Gastroesophageal sphincter (tissue), 4 donors: ENCODE results near the gene CDC42EP3. TPM values are rescaled to one million over a fixed set of nuclear protein-coding genes. Genes with fewer than 3 reads are reported as not detected.

Experiments used
- ATAC-seq: fragments of 150-250 bp; one replicate; pipeline ENCODE4 v1.9.1; 2016; ENCODE audit warnings: mild to moderate bottlenecking, moderate library complexity
- H3K27ac ChIP-seq, 4 donors: fragments of 200-600 bp; sonication (generic) in 3 of 4; 1 replicate in 3 of 4; 2 replicates in 1 of 4; pipeline ENCODE4 v1.5.1; 2016 to 2019
- H3K27me3 ChIP-seq: fragments of 200-600 bp; sonication (generic); one replicate; pipeline ENCODE4 v1.5.1; 2019
- H3K36me3 ChIP-seq, 2 donors: fragments of 200-600 bp; sonication (generic); one replicate each; pipeline ENCODE4 v1.5.1; 2019; ENCODE audit warnings: control low read depth in 1 of 2
- H3K4me1 ChIP-seq, 3 donors: fragments of 200-600 bp; sonication (generic); 1 replicate in 2 of 3; 2 replicates in 1 of 3; pipeline ENCODE4 v1.5.1; 2016 to 2019; ENCODE audit warnings: control low read depth in 2 of 3
- H3K4me3 ChIP-seq, 2 donors: fragments of 200-600 bp; sonication (generic); one replicate each; pipeline ENCODE4 v1.5.1; 2019; ENCODE audit warnings: mild to moderate bottlenecking in 1 of 2, moderate library complexity in 1 of 2
- H3K9me3 ChIP-seq, 3 donors: fragments of 200-600 bp; sonication (generic); one replicate each; pipeline ENCODE4 v1.5.1; 2017 to 2019; ENCODE audit warnings: control low read depth in 2 of 3
- EP300 ChIP-seq: sonication (generic); formaldehyde crosslinking; IDR thresholded peaks from one replicate; pipeline ENCODE4 v1.6.1; 2017; ENCODE audit warnings: antibody characterized with exemption, mild to moderate bottlenecking
- POLR2A ChIP-seq, 2 donors: fragments of 450-650 bp; IDR thresholded peaks; one replicate each; pipeline ENCODE4 v1.6.1; 2017; ENCODE audit warnings: antibody characterized with exemption in 2 of 2, mild to moderate bottlenecking in 2 of 2, moderate library complexity in 1 of 2
- POLR2AphosphoS5 ChIP-seq: sonication (generic); formaldehyde crosslinking; IDR thresholded peaks from one replicate; pipeline ENCODE4 v1.6.1; 2017; ENCODE audit warnings: antibody characterized with exemption
- WGBS, 2 donors: methylation state at CpG; one replicate each; pipeline ENCODE4 v1.1.5; 2018; ENCODE audit warnings: low coverage in 1 of 2; 5-methylcytosine and 5-hydroxymethylcytosine counted together
- total RNA-seq, 4 donors: library from RNA; depleted of rRNA; stranded (reverse); fragments of >200 nt; gene quantifications; one replicate each; pipeline ENCODE4 v1.1.0, GENCODE V29; 2016
- TF ChIP-seq, protein P1 (sequence below), 4 experiments: fragments of 200-600 bp in 2 of 4; fragments of 450-650 bp in 2 of 4; sonication (generic) in 1 of 4; IDR thresholded peaks; one replicate each; pipeline ENCODE4 v1.5.1; 2017 to 2019; ENCODE audit warnings: antibody characterized with exemption in 4 of 4, mild to moderate bottlenecking in 2 of 4, moderate library complexity in 2 of 4

The CDC42EP3 gene
- total RNA-seq, 4 donors from 2014 or later, result 39.4 to 198 (median 87.4) TPM

DNA sequence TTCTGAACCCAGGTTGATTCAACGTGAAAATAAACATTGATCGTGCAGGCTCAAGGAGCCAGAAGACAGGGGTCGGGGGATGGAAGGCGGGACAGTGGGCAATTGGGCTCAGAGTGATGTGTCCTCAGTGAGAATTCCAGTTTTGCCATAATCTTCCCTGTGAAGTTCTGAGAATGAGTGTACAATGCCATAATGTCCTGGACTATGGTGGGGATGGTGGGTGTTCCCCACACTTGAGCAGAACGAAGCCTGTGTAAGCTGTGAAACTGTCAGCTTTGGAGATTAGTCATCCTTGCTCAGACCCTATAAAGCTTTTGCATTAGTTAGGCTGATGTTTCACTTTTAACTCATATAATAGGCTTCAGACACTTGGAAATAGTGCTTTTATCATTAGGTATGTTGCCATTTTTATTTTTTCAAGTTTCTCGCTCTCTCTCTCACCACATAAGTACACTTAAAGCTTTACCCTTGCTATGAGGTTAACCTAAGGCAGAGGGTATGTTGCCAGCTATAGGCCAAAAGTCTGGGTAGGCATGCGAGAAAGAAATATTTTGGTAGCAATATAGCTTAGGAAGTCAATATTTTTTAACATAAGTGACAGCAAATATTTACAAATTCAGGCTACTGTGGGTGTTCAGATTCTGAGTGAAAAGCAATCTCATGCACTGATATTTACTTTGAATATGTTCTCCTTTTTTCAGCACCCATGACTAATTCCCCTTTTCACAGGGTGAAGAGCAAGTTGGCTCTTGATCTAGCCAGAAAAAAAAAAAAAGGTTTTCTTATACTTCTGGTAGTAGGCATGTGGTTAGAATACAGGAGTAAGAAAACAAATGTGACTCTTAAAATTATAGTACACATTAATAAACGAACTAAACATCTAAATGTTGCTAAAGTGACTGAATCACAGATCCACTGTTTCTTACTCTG is 47.2 kb downstream of the CDC42EP3 start:
- 78 to 85% methylated on average over 5 to 8 of the region's 8 CpGs for WGBS, 2 donors

DNA sequence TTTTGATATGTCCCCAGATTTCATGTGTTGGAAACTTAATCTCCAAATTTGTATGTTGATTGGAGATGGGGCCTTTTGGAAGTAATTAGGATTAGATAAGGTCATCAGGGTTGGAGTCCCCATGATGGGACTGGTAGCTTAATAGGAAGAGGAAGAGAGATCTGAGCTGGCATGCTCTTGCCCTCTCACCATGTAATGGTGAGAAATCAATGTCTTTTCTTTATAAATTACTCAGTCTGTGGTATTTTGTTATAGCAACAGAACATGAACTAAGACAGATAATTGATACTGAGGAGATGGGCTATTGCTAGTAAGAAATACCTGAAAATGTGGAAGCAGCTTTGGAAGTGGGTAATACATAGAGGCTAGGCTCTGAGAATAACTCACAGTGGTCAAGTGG is 48.0 kb downstream of the CDC42EP3 start:
- no peak overlapping the region for H3K4me3 ChIP-seq
- H3K27ac ChIP-seq, result no peak overlapping the region
- H3K27me3 ChIP-seq, result no peaks in the 10 kb centered on the region
- no peaks in the 10 kb centered on the region for H3K9me3 ChIP-seq
- no peak for TF ChIP-seq POLR2AphosphoS5
- no peak for TF ChIP-seq EP300
- TF ChIP-seq POLR2A (IDR thresholded peaks at IDR 0.05), result no peak
- TF ChIP-seq, protein P1, sequence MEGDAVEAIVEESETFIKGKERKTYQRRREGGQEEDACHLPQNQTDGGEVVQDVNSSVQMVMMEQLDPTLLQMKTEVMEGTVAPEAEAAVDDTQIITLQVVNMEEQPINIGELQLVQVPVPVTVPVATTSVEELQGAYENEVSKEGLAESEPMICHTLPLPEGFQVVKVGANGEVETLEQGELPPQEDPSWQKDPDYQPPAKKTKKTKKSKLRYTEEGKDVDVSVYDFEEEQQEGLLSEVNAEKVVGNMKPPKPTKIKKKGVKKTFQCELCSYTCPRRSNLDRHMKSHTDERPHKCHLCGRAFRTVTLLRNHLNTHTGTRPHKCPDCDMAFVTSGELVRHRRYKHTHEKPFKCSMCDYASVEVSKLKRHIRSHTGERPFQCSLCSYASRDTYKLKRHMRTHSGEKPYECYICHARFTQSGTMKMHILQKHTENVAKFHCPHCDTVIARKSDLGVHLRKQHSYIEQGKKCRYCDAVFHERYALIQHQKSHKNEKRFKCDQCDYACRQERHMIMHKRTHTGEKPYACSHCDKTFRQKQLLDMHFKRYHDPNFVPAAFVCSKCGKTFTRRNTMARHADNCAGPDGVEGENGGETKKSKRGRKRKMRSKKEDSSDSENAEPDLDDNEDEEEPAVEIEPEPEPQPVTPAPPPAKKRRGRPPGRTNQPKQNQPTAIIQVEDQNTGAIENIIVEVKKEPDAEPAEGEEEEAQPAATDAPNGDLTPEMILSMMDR (IDR thresholded peaks at IDR 0.05), result no peak
- no peak for ATAC-seq
- H3K36me3 ChIP-seq, result no peaks in the 10 kb centered on the region
- H3K4me1 ChIP-seq, result peaks cover 3 to 26% (median 13%) of the 10 kb centered on the region in 3 donors

More for the DNA sequence above, 47.2 kb downstream of the CDC42EP3 start:
- Histone ChIP-seq H3K27ac (no peak overlapping the region), H3K9me3 (no peaks in the 10 kb centered on the region), H3K4me1 (peaks cover 3 to 26% (median 13%) of the 10 kb centered on the region in 3 donors), H3K27me3 (no peaks in the 10 kb centered on the region), H3K36me3 (no peaks in the 10 kb centered on the region), H3K4me3 (no peak overlapping the region)
- ATAC-seq, result no peak
- TF ChIP-seq POLR2A (IDR thresholded peaks at IDR 0.05), result no peak
- TF ChIP-seq, protein P1 (IDR thresholded peaks at IDR 0.05), result no peak
- no peak for TF ChIP-seq POLR2AphosphoS5
- TF ChIP-seq EP300, result no peak

- H3K9me3 ChIP-seq, result no peaks in the 10 kb centered on the region
- no peak overlapping the region for H3K4me3 ChIP-seq
- ATAC-seq, result no peak
- TF ChIP-seq POLR2A (IDR thresholded peaks at IDR 0.05) (no peak), POLR2AphosphoS5 (no peak), EP300 (no peak)
- TF ChIP-seq, protein P1 (IDR thresholded peaks at IDR 0.05), result no peak
- WGBS, 2 donors, result 90 to 93% methylated on average over 4 of the region's 4 CpGs
- no peak overlapping the region for H3K27ac ChIP-seq
- no peaks in the 10 kb centered on the region for H3K36me3 ChIP-seq
- peaks cover 3 to 26% (median 13%) of the 10 kb centered on the region in 3 donors for H3K4me1 ChIP-seq
- H3K27me3 ChIP-seq, result no peaks in the 10 kb centered on the region
These were observed 48.9 kb downstream of the CDC42EP3 start for GRCh38 chr2:37622450-37623100.

DNA sequence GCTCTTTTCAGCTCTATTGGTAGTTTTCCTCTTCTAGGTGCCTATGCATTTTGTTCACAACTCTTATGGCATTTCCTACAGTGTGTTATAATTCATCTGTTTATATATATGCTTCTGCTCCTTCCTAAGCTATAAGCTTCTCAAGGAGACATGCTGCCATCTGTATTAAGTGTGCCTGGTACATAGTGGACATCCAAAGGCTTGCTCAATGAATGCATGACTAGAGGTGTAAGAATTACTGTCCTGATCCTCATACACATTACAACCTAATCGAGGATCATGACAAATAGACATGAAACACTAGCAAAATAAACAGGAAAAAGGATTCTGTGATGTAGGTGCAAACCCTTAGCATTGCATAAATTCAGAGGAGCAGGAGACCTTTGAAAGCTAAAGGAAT is 50.2 kb downstream of the CDC42EP3 start:
- H3K27me3 ChIP-seq, result no peaks in the 10 kb centered on the region
- peaks cover 3 to 22% (median 10%) of the 10 kb centered on the region in 3 donors for H3K4me1 ChIP-seq
- no peak for ATAC-seq
- WGBS, 2 donors, result 67% methylated on average over 1 of the region's 1 CpG; no CpG with 5 or more reads in 1 of the 2 donors
- no peaks in the 10 kb centered on the region for H3K36me3 ChIP-seq
- H3K4me3 ChIP-seq, result no peak overlapping the region
- H3K9me3 ChIP-seq, result no peaks in the 10 kb centered on the region
- no peak overlapping the region for H3K27ac ChIP-seq
- no peak for TF ChIP-seq POLR2A (IDR thresholded peaks at IDR 0.05)
- TF ChIP-seq POLR2AphosphoS5, result no peak

DNA sequence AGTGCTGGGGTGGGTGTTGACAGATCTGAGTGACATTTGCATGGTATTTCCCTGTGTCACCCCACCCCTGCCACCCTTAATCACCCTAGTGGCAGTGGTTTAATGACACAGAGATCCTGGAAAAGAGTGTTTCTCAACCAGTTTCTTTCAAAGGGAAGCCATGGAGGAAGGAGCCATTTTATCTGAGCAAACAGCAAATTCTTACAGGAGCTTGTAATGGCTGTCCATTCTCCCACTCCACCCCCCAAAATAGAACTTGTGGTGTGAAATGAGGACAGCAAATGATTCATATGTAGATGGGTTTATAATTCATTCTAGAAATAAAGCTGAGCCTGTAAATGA is 51.5 kb downstream of the CDC42EP3 start:
- no peak for ATAC-seq
- TF ChIP-seq POLR2A (IDR thresholded peaks at IDR 0.05) (no peak), EP300 (no peak), POLR2AphosphoS5 (no peak)
- TF ChIP-seq, protein P1 (IDR thresholded peaks at IDR 0.05), result no peak
- peaks cover 0 to 15% (median 2%) of the 10 kb centered on the region in 3 donors for H3K4me1 ChIP-seq
- H3K9me3 ChIP-seq, result no peaks in the 10 kb centered on the region
- H3K36me3 ChIP-seq, result no peaks in the 10 kb centered on the region
- H3K4me3 ChIP-seq, result no peak overlapping the region
- no peaks in the 10 kb centered on the region for H3K27me3 ChIP-seq
- no peak overlapping the region for H3K27ac ChIP-seq
